Spinal cord (tissue), 10 donors: Measurements from ENCODE around the gene ACTR3C. TPM values are rescaled to one million over a fixed set of nuclear protein-coding genes. Genes with fewer than 3 reads are reported as not detected.
"Not testable (repeated sequence)": the region's sequence is repeated elsewhere in the genome, so short reads cannot be mapped to it uniquely, and the experiment has no call there.

Experiments
- DNase-seq, 6 donors: peaks; one replicate each; pipeline versions ENCODE4 v3.0.0 to v3.0.0-alpha.2; 2013 to 2015; ENCODE audit warnings: low spot score in 6 of 6, low read depth in 4 of 6
- H3K27ac ChIP-seq: one replicate; pipeline ENCODE4 v1.5.1; 2013; ENCODE audit warnings: low read depth, low read length, control low read depth
- H3K27me3 ChIP-seq: one replicate; pipeline ENCODE4 v1.6.1; 2013; ENCODE audit warnings: low read length; ENCODE audit not compliant: control insufficient read depth, insufficient read depth
- H3K36me3 ChIP-seq: one replicate; pipeline ENCODE4 v1.6.1; 2013; ENCODE audit warnings: low read length; ENCODE audit not compliant: control insufficient read depth, insufficient read depth
- H3K4me1 ChIP-seq: one replicate; pipeline ENCODE4 v1.6.1; 2013; ENCODE audit warnings: low read length; ENCODE audit not compliant: control insufficient read depth, insufficient read depth
- H3K4me3 ChIP-seq: one replicate; pipeline ENCODE4 v1.5.1; 2013; ENCODE audit warnings: low read depth, low read length, control low read depth
- H3K9me3 ChIP-seq: one replicate; pipeline ENCODE4 v1.6.1; 2013; ENCODE audit warnings: low read length; ENCODE audit not compliant: control insufficient read depth, insufficient read depth
- WGBS: methylation state at CpG from one replicate; pipeline ENCODE4 v1.1.5; 2013; ENCODE audit warnings: missing lambda C conversion rate; ENCODE audit not compliant: insufficient coverage; 5-methylcytosine and 5-hydroxymethylcytosine counted together
- polyA plus RNA-seq, 2 donors: library from polyadenylated mRNA; unstranded; fragments of 120-200 nt; gene quantifications; one replicate each; pipeline ENCODE4 v1.2.1, GENCODE V29; 2013; ENCODE audit not compliant: insufficient read length in 2 of 2
- total RNA-seq, 2 donors: library from RNA; depleted of rRNA in 1 of 2; stranded (reverse); fragments of 120-200 nt in 1 of 2; fragments of >200 nt in 1 of 2; gene quantifications; one replicate each; pipeline versions ENCODE4 v1.2.3 to v1.2.4, GENCODE V29; 2013 to 2014
- donor health status: healthy.

The ACTR3C gene
- total and polyA plus RNA-seq, 4 donors, result 1.1 to 5.8 (median 4.3) TPM

GRCh38 chr7:150307129-150307528, 16.2 kb downstream of the ACTR3C start:
- no peak for DNase-seq

DNA sequence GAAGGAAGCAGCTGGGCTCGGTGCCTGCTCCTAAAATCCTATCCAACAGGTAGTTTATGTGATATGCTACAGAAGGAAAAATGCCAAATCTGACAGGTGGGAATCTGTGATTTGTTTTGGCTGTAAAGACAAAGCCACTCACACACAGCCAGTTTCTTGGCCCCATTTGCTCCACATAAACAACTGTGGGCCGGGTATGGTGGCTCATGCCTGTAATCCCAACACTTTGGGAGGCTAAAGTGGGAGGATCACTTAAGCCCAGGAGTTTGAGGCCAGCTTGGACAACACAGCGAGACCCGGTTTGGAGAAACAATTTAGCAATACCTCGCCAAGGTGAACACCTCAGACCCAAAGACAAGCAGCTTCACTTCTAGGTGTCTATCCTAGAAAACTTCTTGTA, 17.0 kb downstream of the ACTR3C start:
- WGBS, result no CpG with 5 or more reads among the region's 5 CpGs
- not testable (repeated sequence) for H3K27me3 ChIP-seq, H3K9me3 ChIP-seq, H3K27ac ChIP-seq, H3K4me3 ChIP-seq, H3K4me1 ChIP-seq, DNase-seq, H3K36me3 ChIP-seq

More at GRCh38 chr7:150307129-150307528, 16.2 kb downstream of the ACTR3C start:
- 92% methylated on average over 2 of the region's 3 CpGs for WGBS
- no peak overlapping the region for H3K27ac ChIP-seq
- no peaks in the 10 kb centered on the region for H3K27me3 ChIP-seq
- H3K4me1 ChIP-seq, result no peaks in the 10 kb centered on the region
- no peaks in the 10 kb centered on the region for H3K36me3 ChIP-seq
- no peak overlapping the region for H3K4me3 ChIP-seq
- no peaks in the 10 kb centered on the region for H3K9me3 ChIP-seq

DNA sequence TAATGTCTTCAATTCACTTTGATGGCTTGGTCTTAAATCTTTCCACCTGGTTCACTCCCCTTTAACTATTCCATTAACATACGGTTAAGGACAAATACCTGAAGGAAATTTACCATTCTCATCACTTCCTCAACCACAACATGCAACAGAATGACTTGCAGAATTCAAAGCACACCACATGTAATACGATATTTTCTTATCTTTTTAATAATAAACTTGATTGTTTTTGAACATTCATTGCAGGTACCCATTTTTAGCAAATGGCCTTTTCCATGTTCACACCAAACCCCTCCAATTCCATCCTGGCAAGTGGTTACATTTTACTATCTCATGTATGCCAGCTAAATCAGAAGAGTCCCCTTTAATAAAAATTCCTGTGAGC, 17.5 kb downstream of the ACTR3C start:
- H3K27ac ChIP-seq, H3K4me3 ChIP-seq, H3K27me3 ChIP-seq, H3K9me3 ChIP-seq, DNase-seq, H3K4me1 ChIP-seq, H3K36me3 ChIP-seq: not testable (repeated sequence)
- no CpG with 5 or more reads among the region's 2 CpGs for WGBS

GRCh38 chr7:150305259-150305902, 18.0 kb downstream of the ACTR3C start:
- 95% methylated on average over 3 of the region's 11 CpGs for WGBS
- not testable (repeated sequence) for H3K9me3 ChIP-seq, DNase-seq, H3K27me3 ChIP-seq, H3K4me3 ChIP-seq, H3K27ac ChIP-seq, H3K36me3 ChIP-seq, H3K4me1 ChIP-seq

DNA sequence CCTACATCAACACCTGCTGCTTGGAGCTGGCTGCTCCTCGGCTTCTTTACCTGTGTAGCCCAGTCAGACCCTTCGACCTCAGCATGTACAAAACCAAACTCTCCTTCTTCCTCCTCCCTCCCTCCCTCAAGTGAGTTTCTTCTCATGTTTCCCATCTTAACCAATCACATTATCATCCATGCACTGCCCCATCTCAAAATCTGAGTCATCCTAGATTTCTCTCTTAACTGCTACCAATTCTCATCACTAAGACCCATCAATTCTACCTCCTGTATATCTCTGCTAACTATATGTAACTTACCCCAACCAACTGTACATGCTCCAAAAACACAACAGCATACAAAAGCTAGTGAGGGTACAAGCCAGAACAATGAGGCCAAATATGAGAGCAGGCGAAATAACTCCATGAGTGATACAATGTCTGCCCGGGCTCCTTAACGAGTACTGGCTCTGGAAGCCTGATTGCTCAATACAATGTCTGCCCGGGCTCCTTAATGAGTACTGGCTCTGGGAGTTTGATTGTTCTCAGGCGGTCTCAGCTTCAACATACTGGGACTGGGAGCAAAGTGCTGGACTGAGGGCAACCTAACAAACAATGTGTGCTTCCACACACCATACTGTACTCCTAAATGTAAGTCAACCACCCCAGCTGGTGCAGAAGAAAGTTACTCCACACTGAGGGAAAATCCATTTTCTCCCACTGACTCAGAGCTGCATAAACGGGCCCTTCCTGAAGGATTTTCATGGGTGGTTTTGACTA, 18.7 kb downstream of the ACTR3C start:
- not testable (repeated sequence) for H3K9me3 ChIP-seq, H3K27me3 ChIP-seq, DNase-seq, H3K4me3 ChIP-seq, H3K36me3 ChIP-seq, H3K4me1 ChIP-seq, H3K27ac ChIP-seq
- WGBS, result no CpG with 5 or more reads among the region's 8 CpGs

GRCh38 chr7:150302908-150303310, 20.4 kb downstream of the ACTR3C start:
- DNase-seq, H3K27ac ChIP-seq, H3K27me3 ChIP-seq, H3K36me3 ChIP-seq, H3K4me3 ChIP-seq, H3K4me1 ChIP-seq, H3K9me3 ChIP-seq: not testable (repeated sequence)
- no CpG with 5 or more reads among the region's 1 CpG for WGBS

DNA sequence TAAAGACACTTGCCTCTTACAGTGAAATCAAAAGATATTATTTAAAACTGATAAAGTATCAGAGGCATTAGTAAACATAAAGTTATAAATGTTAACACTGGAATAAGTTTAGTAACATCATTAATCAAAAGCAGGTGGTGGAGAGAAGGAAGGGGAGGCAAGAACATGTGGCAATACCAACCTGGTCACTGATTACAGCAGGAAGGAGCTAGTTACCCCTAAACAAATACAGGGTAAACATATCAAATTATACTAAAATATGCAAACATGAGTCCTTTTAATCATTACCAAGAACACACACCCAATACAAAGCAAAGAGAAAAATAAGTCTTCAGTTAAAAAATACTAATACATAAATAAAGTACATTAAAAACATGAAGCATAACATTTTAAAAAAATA, 25.4 kb downstream of the ACTR3C start:
- not testable (repeated sequence) for H3K4me3 ChIP-seq, H3K9me3 ChIP-seq, H3K4me1 ChIP-seq, DNase-seq, H3K27ac ChIP-seq, H3K27me3 ChIP-seq, H3K36me3 ChIP-seq

DNA sequence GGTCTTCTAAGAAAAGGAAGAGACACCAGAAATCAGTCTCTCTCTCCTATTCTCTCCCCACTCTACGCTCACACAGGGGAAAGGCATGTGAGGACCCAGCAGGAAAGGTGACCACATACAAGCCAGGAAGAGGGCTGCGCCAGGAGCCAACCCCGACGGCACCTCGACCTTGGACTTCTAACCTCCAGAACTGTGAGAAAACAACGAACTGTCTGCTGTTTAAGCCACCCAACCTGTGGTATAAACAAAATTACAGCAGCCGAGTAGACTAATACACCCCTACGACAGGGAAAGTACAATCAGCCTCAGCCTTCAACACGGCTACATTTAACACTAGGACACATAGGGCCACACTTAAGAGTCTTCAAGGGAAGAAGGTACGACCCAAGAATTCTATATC, 26.5 kb downstream of the ACTR3C start:
- not testable (repeated sequence) for DNase-seq, H3K27ac ChIP-seq, H3K9me3 ChIP-seq, H3K36me3 ChIP-seq, H3K4me1 ChIP-seq, H3K27me3 ChIP-seq, H3K4me3 ChIP-seq
- WGBS, result 83% methylated on average over 1 of the region's 10 CpGs

DNA sequence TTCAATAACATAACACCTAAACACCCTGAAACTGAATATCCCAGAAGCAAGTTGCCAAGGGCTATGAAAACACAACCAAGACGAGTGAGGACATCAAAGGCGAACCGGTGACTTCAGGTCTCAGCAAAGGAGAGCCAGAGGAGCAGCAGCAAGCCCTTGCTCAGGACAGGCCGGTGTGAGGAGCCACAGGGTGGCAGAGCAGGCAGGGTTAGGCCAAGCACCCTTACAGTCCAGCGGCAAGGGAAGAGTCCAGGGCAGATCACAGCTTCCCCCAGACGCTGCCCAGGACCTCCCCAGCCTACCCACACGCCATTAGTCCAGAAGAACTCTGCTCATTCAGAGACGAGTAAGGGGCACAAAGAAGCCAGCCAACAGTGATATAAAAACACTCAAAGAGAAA, 27.7 kb downstream of the ACTR3C start:
- DNase-seq, H3K27ac ChIP-seq, H3K9me3 ChIP-seq, H3K4me1 ChIP-seq, H3K27me3 ChIP-seq, H3K4me3 ChIP-seq, H3K36me3 ChIP-seq: not testable (repeated sequence)
- no CpG with 5 or more reads among the region's 8 CpGs for WGBS

DNA sequence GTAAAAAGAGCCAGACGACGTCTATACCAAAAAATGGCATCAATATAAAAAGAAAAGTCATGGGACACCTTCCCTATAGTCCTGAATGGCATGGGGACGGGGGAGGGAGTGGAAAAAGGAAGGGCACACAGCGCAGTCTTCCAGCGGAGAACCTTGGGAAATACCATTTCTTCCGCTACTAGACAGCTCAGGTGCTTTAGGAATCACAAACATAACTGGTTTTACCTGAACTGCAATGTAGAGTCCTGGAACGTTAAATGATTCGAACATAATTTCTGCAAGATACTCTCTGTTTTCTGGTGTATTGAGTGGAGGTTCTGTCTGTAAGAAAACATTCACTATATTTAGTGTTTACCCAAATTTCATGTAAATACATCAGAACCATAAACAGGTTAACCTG, 28.3 kb downstream of the ACTR3C start:
- H3K27ac ChIP-seq, H3K27me3 ChIP-seq, H3K36me3 ChIP-seq, H3K4me1 ChIP-seq, DNase-seq, H3K9me3 ChIP-seq, H3K4me3 ChIP-seq: not testable (repeated sequence)
- WGBS, result no CpG with 5 or more reads among the region's 8 CpGs
